ENCODE measurements around the gene NUBP2.
"Not testable (repeated sequence)": the region's sequence is repeated elsewhere in the genome, so short reads cannot be mapped to it uniquely, and the experiment has no call there.

Gene NUBP2

DNA sequence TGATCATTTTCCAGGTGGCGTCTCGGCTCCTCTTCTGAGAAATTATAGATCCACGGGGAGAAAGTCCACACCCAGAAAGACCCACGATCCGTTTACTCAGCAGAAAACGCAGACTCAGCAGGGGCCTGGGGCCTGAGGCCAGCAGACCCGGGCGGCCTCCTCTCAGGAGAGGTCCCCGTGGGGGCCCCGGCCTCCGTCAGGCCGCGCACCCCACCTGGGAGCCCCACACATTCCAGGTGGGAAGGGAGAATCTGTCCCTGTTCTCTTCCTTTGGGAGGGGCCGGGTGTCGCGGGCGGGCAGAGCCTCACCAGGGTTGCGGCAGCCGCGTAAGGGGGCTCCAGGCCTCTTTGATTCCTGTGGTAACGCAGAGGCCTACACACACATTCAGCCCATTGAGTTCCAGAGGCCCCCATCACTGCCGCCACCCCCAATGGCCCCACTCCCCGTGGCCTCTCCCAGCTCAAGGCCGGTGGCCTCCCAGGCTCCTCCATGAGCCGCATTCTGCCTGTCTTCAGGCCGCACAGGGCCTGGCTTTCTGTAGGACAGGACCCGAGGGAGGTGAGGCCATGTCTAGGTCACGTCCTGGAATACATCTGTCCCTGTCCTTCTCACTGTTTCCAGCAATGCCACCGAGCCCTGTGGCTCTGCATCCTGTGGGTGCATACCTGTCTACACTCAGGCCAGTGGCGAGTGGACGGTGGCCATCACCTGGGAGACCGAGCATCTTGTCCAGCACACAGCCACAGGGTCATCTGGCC lies 12.3 kb downstream of the NUBP2 start:
- no peak for DNase-seq (ENCODE audit: low read depth)
- no peak overlapping the region for H3K4me3 ChIP-seq (ENCODE audit: low read depth, low read length)
- TF ChIP-seq, protein P1, sequence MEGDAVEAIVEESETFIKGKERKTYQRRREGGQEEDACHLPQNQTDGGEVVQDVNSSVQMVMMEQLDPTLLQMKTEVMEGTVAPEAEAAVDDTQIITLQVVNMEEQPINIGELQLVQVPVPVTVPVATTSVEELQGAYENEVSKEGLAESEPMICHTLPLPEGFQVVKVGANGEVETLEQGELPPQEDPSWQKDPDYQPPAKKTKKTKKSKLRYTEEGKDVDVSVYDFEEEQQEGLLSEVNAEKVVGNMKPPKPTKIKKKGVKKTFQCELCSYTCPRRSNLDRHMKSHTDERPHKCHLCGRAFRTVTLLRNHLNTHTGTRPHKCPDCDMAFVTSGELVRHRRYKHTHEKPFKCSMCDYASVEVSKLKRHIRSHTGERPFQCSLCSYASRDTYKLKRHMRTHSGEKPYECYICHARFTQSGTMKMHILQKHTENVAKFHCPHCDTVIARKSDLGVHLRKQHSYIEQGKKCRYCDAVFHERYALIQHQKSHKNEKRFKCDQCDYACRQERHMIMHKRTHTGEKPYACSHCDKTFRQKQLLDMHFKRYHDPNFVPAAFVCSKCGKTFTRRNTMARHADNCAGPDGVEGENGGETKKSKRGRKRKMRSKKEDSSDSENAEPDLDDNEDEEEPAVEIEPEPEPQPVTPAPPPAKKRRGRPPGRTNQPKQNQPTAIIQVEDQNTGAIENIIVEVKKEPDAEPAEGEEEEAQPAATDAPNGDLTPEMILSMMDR (conservative IDR thresholded peaks at IDR 0.05; ENCODE audit: low read depth, low read length): no peak

DNA sequence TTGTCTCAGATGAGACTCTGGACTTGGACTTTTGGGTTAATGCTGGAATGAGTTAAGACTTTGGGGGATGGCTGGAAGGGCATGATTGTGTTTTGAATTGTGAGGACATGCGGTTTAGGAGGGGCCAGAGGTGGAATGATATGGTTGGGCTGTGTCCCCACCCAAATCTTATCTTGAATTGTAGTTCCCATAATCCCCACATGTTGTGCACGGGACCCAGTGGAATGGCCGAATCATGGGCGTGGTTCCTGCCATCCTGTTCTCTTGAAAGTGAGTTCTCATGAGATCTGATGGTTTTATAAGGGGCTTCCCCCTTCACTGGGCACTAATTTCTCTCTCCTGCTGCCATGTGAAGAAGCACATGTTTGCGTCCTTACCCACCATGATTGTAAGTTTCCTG lies 16.5 kb downstream of the NUBP2 start:
- not testable (repeated sequence) for DNase-seq (ENCODE audit: low read depth); H3K4me3 ChIP-seq (ENCODE audit: low read depth, low read length)

DNA sequence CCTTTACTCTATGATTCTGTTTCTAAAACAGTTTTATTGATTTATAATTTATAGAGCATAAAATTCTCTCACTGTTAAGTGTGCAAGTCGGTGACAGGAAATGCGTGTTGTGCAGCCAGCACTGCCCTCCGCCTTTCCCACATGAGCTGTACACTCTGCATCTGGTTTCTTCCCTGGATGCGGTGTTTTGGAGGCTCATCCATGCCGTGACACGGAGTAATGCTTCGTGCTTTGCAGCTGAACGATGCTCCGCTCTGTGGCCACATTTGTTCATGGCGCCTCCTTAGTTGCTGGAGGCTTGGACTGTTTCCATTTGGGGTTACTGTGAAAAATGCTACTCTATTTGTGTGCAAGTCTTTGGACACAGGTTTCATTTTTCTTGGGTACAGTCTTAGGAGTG lies 17.9 kb downstream of the NUBP2 start:
- no peak for DNase-seq (ENCODE audit: low read depth)
- TF ChIP-seq, protein P1 (conservative IDR thresholded peaks at IDR 0.05; ENCODE audit: low read depth, low read length): no peak
- no peak overlapping the region for H3K4me3 ChIP-seq (ENCODE audit: low read depth, low read length)

DNA sequence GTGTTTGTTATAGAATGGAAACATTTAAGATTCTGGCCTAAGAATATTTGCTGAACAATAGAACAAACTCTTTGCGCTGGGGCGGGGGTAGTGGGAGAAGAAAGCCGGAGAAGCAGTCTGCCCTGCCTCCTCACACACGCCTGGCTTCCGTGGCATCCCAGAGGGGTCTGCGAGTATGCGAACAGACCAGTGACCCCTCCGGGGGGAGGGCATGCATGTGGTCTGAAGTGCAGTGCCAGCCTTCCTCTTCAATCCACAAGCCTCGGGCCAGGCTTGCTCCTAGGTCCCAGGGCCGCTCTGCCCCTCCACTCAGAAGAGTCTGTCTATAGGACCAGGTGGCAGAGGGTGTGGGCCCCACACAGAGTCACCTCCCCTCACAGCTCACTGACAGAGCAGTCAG lies 24.9 kb downstream of the NUBP2 start:
- H3K4me3 ChIP-seq (ENCODE audit: low read depth, low read length): no peak overlapping the region
- TF ChIP-seq, protein P1 (conservative IDR thresholded peaks at IDR 0.05; ENCODE audit: low read depth, low read length): no peak
- DNase-seq (ENCODE audit: low read depth): no peak

DNA sequence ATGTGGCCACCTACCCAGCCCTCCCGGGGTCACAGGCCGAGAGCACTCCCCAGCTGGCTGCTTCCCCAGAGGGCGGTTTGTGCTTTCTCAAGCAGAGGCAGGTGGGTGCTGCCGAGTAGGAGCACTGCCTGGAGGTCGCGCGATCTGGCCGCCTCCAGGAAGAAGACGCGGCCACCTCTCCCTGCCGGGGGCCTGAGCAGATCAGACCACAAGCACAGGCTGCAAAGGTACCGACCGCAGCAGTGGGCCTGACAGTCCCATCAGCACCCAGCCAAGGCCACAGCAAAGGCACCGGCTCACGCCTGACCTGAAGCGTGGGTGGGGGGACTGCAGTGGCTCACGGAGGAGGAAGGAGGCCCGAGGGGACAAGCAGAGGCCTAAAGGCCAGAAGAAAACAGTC lies 25.9 kb downstream of the NUBP2 start:
- DNase-seq (ENCODE audit: low read depth): no peak
- TF ChIP-seq, protein P1 (conservative IDR thresholded peaks at IDR 0.05; ENCODE audit: low read depth, low read length): no peak
- H3K4me3 ChIP-seq (ENCODE audit: low read depth, low read length): no peak overlapping the region

DNA sequence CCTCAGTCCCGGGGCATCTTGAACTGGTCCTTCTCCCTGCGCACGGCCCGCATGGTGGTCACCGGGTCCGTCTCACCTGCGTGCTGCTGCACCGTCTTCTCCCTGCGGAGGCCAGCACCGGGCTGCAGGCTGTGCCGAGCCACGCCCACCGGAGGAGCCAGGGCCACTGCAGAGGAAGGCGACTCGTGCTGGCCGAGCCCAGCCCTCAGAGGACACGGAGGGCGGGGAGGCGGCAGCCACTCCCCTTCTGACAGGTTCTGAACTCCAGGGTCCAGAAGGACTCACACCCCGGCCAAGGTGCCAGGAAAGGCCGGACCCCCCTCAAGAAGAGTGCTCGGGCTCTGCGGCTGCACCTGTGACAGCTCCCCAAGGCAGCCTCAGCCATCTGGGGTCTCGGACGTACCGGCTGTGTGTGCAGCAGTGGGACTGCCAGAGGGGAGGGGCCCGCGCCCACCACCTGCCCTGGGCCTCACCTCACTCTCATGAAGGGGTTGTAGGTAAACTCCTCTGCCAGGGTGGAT lies 26.6 kb downstream of the NUBP2 start:
- TF ChIP-seq, protein P1 (conservative IDR thresholded peaks at IDR 0.05; ENCODE audit: low read depth, low read length): no peak
- H3K4me3 ChIP-seq (ENCODE audit: low read depth, low read length): no peak overlapping the region
- no peak for DNase-seq (ENCODE audit: low read depth)

DNA sequence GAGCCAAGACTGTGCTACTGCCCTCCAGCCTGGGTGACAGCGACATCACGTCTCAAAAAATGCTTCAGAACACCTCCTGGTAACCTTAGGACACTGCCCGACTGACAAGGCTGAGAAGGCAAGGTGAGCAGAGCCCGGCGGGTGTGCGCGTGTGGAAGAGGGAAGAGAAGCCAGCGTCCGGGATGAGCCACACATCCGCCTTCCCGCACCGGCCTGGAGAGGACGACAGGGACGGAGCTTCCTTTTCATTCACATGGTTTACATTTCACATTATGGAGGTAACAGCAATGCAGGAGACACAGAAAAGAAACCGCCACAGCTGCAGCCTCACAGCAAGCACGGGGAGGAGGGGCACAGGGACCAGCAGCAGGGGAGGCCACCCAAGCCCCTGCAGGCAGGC lies 27.3 kb downstream of the NUBP2 start:
- DNase-seq (ENCODE audit: low read depth): no peak
- TF ChIP-seq, protein P1 (conservative IDR thresholded peaks at IDR 0.05; ENCODE audit: low read depth, low read length): no peak
- no peak overlapping the region for H3K4me3 ChIP-seq (ENCODE audit: low read depth, low read length)

All from choroid plexus epithelial cell (primary cell).